COR-L47 (cell line): ENCODE measurements around the gene EME1.
"Not testable (repeated sequence)": the region's sequence is repeated elsewhere in the genome, so short reads cannot be mapped to it uniquely, and the experiment has no call there.

Experiments used
- DNase-seq: peaks from one replicate; lab custom pipeline; 2025; lab: John Stamatoyannopoulos, UW

The EME1 gene, protein sequence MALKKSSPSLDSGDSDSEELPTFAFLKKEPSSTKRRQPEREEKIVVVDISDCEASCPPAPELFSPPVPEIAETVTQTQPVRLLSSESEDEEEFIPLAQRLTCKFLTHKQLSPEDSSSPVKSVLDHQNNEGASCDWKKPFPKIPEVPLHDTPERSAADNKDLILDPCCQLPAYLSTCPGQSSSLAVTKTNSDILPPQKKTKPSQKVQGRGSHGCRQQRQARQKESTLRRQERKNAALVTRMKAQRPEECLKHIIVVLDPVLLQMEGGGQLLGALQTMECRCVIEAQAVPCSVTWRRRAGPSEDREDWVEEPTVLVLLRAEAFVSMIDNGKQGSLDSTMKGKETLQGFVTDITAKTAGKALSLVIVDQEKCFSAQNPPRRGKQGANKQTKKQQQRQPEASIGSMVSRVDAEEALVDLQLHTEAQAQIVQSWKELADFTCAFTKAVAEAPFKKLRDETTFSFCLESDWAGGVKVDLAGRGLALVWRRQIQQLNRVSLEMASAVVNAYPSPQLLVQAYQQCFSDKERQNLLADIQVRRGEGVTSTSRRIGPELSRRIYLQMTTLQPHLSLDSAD

GRCh38 chr17:50372758-50373556, at the start of gene EME1, which contains the start of gene MRPL27:
Gene EME1, plus strand, starts transcription at chr17:50373229. Its CDS starts 1,980 bp downstream, at chr17:50375209.
Gene MRPL27, minus strand, starts transcription at chr17:50373184. Its CDS starts 14 bp downstream, at chr17:50373170.
- DNase-seq, result peak; percentile 78

- DNase-seq, result no peak
These were observed 47.1 kb upstream of the EME1 start for GRCh38 chr17:50325906-50326305.

DNA sequence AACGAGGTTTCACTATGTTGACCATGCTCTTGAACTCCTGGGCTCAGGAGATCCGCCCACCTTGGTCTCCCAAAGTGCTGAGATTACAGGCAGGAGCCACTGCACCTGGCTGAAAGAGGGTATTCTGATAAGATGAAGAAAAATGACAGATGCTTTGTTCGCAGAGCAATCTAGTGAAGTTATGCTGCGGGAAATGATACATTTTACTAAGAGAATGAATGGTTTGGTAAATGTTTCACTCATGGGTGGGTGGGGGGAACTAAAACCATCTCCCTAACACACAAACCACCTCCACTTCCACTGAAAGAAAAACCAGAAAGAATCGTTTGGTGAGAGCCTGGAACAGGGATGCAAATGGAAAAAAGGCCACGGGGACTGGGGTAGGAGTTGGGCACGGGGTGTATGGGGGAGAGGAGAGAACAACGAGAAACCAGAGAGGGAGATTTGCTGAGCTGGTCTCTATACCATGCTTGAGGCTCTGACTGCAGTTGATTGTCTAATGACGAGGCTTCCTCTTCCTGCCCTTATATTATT, 46.1 kb upstream of the EME1 start:
- DNase-seq, result no peak

- no peak for DNase-seq
These were observed 44.4 kb upstream of the EME1 start for GRCh38 chr17:50328363-50329325.

- DNase-seq, result no peak
These were observed 43.3 kb upstream of the EME1 start for GRCh38 chr17:50329716-50330115.

DNA sequence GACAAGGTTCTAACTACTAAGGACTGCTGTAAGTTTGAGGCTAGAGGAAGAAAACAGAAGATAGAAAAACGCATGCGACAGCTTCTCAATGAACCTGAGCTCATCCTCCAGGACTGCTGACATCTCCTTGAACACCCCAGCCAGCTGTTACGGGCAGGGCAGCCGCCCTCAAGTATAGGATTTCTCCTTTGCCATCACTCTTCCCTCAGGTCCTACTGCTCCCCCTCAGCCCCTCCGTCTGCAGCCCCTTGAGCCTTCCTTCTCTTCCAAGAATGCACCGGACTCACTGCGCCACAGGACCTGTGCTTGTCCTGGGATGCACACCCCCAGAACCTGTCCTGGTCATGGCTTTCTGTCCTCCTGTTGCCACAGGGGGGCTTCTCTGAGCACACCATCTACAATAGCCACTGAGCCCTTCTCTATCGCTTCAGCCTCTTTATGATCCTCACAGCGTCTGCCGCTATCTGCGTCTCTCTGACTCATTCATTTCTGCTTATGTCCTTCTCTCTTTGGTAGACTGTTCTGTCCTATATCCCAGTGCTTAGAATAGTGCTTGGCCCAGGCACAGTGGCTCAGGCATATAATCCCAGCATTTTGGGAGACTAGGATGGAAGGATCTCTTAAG, 42.8 kb upstream of the EME1 start:
- DNase-seq, result no peak

GRCh38 chr17:50331085-50331791, 41.8 kb upstream of the EME1 start:
- DNase-seq, result no peak

GRCh38 chr17:50332196-50332595, 40.8 kb upstream of the EME1 start:
- DNase-seq, result no peak

- DNase-seq, result not testable (repeated sequence)
These were observed 39.6 kb upstream of the EME1 start for GRCh38 chr17:50333291-50334057.

DNA sequence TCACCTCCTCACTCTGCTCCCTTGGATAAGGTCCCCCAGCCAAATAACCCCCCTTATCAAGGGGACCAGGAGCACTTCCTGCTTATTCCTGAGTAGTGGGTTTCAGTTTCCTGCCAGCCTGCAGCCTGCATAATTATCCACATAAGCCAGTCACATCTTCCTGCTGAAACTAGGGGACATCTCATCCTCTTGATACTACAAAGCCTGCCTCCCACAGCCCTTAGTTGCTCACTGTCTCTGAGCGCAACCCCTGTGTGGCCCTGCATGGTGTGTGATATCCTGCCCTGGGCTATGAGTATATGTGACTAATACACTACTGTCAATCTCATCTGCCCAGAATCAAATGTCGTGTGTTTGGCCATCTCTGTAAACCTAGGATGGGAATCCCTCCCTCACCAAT, 35.1 kb upstream of the EME1 start:
- no peak for DNase-seq

- DNase-seq, result no peak
These were observed 34.4 kb upstream of the EME1 start for GRCh38 chr17:50338645-50339044.

- no peak for DNase-seq
These were observed 33.6 kb upstream of the EME1 start for GRCh38 chr17:50339381-50339780.

GRCh38 chr17:50344731-50345365, 28.2 kb upstream of the EME1 start:
- DNase-seq, result no peak

DNA sequence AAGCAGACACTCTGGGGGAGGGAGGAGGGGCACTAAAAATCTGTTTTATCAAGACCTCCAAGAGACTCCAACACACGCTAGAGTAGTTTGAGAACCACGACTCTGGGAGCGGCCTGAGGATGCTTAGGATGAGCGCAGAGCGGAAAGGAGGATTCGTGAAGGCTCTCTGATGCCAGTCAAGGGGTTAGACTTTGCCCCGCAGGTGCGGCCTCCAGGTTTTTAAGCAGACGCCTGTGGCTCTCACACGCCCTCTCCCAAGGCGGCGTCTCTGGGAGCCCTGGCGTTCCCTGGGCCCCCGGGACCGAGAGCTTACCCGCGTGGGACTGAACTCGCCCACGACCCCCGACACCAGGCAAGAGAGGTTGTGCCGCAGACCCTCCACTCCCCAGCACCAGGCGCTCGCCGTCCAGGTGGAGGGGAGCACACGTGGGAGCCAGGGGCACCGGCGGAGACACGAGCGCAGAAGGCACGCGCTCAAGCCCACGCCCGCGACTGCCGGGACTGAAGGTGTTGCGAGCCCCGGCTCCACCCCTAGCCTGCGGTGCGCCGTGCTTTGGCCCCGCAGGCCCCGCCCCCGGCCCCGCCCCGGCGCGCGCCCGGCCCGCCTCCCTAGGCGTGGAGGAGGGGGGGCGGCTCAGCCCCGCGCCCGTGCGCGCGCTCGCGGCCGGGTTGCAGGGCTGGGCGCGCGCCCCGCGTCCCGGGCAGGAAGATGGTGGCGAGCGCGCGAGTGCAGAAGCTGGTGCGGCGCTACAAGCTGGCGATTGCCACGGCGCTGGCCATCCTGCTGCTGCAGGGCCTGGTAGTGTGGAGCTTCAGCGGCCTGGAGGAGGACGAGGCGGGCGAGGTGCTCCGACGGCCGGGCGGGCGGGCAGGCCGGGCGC, 27.4 kb upstream of the EME1 start, which contains the start of gene XYLT2:
Gene XYLT2, plus strand, starts transcription at position 695 of the 881 bp plus-strand sequence. Its CDS starts 15 bp downstream, at position 710.
- DNase-seq, result peak; percentile 83

- no peak for DNase-seq
These were observed 26.5 kb upstream of the EME1 start for GRCh38 chr17:50346313-50347116.

DNA sequence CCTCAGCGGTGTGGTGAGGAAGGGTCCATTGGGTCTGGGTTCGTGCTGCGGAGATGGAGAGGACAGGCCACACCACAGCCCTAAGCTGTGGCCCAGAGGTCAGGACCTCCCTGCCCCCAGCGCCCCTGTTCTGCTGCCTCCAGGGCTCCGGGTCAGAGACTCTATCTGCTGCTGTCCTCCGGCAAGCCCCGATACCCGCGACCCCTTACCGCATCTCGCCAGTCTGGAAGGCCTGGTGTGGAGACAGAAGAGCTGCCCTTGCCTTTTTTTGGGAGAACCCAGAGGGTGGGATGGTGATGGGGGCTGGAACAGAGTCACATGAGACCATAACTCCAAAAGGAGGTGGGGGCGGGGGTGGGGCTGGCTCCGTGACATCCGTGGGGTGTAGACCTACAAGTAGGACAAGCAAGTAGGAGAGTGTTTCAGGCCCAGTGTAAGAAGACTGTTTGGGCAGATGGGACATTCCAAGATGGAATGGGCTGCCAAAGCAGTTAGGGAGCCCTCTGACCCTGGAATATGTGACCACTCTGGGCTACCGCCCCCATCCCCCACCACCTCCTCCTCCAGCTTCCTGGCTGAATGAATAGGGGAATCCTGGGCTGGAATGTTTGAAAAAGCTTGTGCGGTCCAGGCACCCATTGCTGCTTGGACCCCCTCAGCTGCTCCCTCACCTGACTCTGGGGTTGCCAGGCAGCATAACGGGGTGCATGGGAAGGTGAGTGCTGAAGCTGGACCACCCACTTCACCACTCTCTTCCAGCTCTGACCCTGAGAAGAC, 25.7 kb upstream of the EME1 start:
- DNase-seq, result no peak
